Liver (tissue), 9 donors: Measurements from ENCODE around the gene PRSS27. TPM values are rescaled to one million over a fixed set of nuclear protein-coding genes. Genes with fewer than 3 reads are reported as not detected.

Experiments
- DNase-seq: peaks from one replicate; pipeline ENCODE4 v3.0.0-alpha.2; 2017; ENCODE audit warnings: low spot score
- H3K27ac ChIP-seq, 2 donors: one replicate each; pipeline ENCODE4 v1.7.0; 2013; ENCODE audit warnings: inconsistent platforms in 2 of 2, low read length in 2 of 2, control low read depth in 1 of 2, low read depth in 1 of 2, mild to moderate bottlenecking in 1 of 2
- H3K27me3 ChIP-seq, 4 donors: one replicate each; pipeline versions ENCODE4 v1.6.1 to v1.7.0; 2013; ENCODE audit warnings: low read length in 3 of 4, inconsistent platforms in 1 of 4, mild to moderate bottlenecking in 1 of 4, moderate library complexity in 1 of 4; ENCODE audit not compliant: control insufficient read depth in 4 of 4, insufficient read depth in 4 of 4
- H3K36me3 ChIP-seq, 4 donors: one replicate each; pipeline versions ENCODE4 v1.6.1 to v1.7.0; 2013; ENCODE audit warnings: low read length in 3 of 4, mild to moderate bottlenecking in 3 of 4, low read depth in 1 of 4, moderate library complexity in 1 of 4; ENCODE audit not compliant: control insufficient read depth in 4 of 4, insufficient read depth in 3 of 4
- H3K4me1 ChIP-seq, 4 donors: one replicate each; pipeline versions ENCODE4 v1.6.1 to v1.7.0; 2013; ENCODE audit warnings: low read length in 3 of 4, mild to moderate bottlenecking in 3 of 4, moderate library complexity in 1 of 4; ENCODE audit not compliant: control insufficient read depth in 4 of 4, insufficient read depth in 4 of 4
- H3K4me3 ChIP-seq, 3 donors: one replicate each; pipeline versions ENCODE4 v1.6.1 to v1.7.0; 2013; ENCODE audit warnings: low read length in 3 of 3, control low read depth in 1 of 3, low read depth in 1 of 3, mild to moderate bottlenecking in 1 of 3
- H3K9ac ChIP-seq, 2 donors: one replicate each; pipeline ENCODE4 v1.7.0; 2013; ENCODE audit warnings: low read length in 2 of 2, mild to moderate bottlenecking in 2 of 2, moderate library complexity in 2 of 2, control low read depth in 1 of 2, low read depth in 1 of 2
- H3K9me3 ChIP-seq, 4 donors: one replicate each; pipeline versions ENCODE4 v1.6.1 to v1.7.0; 2013; ENCODE audit warnings: low read length in 3 of 4; ENCODE audit not compliant: control insufficient read depth in 4 of 4
- ATF3 ChIP-seq: IDR thresholded peaks from 2 replicates; pipeline ENCODE4 v1.6.1; 2016; ENCODE audit warnings: antibody characterized with exemption
- CTCF ChIP-seq: fragments of 150-350 bp; IDR thresholded peaks from 2 replicates; pipeline ENCODE4 v1.5.1; 2017; ENCODE audit warnings: improper control_type of control experiment, low read depth, low read length; ENCODE audit not compliant: missing input control
- EGR1 ChIP-seq, 2 donors: IDR thresholded peaks; 2 replicates each; pipeline ENCODE4 v1.6.1; 2016 to 2018; ENCODE audit warnings: antibody characterized with exemption in 2 of 2, low read depth in 2 of 2
- FOXA1 ChIP-seq: IDR thresholded peaks from 2 replicates; pipeline ENCODE4 v1.6.1; 2016; ENCODE audit warnings: antibody characterized with exemption
- FOXA2 ChIP-seq: IDR thresholded peaks from 2 replicates; pipeline ENCODE4 v1.6.1; 2016; ENCODE audit warnings: antibody characterized with exemption
- GABPA ChIP-seq, 2 donors: IDR thresholded peaks in 1 of 2; conservative IDR thresholded peaks in 1 of 2; 2 replicates each; pipeline ENCODE4 v1.6.1; 2016; ENCODE audit warnings: antibody characterized with exemption in 2 of 2, mild to moderate bottlenecking in 1 of 2, moderate library complexity in 1 of 2
- HNF4A ChIP-seq, 2 donors: conservative IDR thresholded peaks; 2 replicates each; pipeline ENCODE4 v1.6.1; 2016; ENCODE audit warnings: antibody characterized with exemption in 2 of 2, mild to moderate bottlenecking in 2 of 2
- HNF4G ChIP-seq: IDR thresholded peaks from 2 replicates; pipeline ENCODE4 v1.6.1; 2016; ENCODE audit warnings: antibody characterized with exemption
- JUND ChIP-seq, 2 donors: IDR thresholded peaks; 2 replicates each; pipeline ENCODE4 v1.6.1; 2016; ENCODE audit warnings: antibody characterized with exemption in 2 of 2
- MAX ChIP-seq: IDR thresholded peaks from 2 replicates; pipeline ENCODE4 v1.6.1; 2016; ENCODE audit warnings: antibody characterized with exemption
- NR2F2 ChIP-seq: IDR thresholded peaks from 2 replicates; pipeline ENCODE4 v1.6.1; 2016; ENCODE audit warnings: antibody characterized with exemption
- RAD21 ChIP-seq, 2 donors: IDR thresholded peaks; 2 replicates each; pipeline ENCODE4 v1.6.1; 2016; ENCODE audit warnings: antibody characterized with exemption in 2 of 2, mild to moderate bottlenecking in 2 of 2
- REST ChIP-seq: IDR thresholded peaks from 2 replicates; pipeline ENCODE4 v1.6.1; 2016; ENCODE audit warnings: antibody characterized with exemption, mild to moderate bottlenecking
- RXRA ChIP-seq, 2 donors: IDR thresholded peaks; 2 replicates each; pipeline ENCODE4 v1.6.1; 2017 to 2018; ENCODE audit warnings: antibody characterized with exemption in 2 of 2, mild to moderate bottlenecking in 1 of 2
- SP1 ChIP-seq: IDR thresholded peaks from 2 replicates; pipeline ENCODE4 v1.6.1; 2018; ENCODE audit warnings: antibody characterized with exemption, mild to moderate bottlenecking
- TAF1 ChIP-seq: conservative IDR thresholded peaks from 2 replicates; pipeline ENCODE4 v1.6.1; 2016; ENCODE audit warnings: antibody characterized with exemption, mild to moderate bottlenecking
- YY1 ChIP-seq: IDR thresholded peaks from 2 replicates; pipeline ENCODE4 v1.6.1; 2016; ENCODE audit warnings: antibody characterized with exemption, mild to moderate bottlenecking
- ZBTB33 ChIP-seq: IDR thresholded peaks from 2 replicates; pipeline ENCODE4 v1.6.1; 2016; ENCODE audit warnings: antibody characterized with exemption
- WGBS: extraction: QIAGEN DNeasy Blood & Tissue Kit; methylation state at CpG from one replicate; pipeline ENCODE4 v1.1.7; 2013; 5-methylcytosine and 5-hydroxymethylcytosine counted together
- polyA plus RNA-seq, 2 donors: library from polyadenylated mRNA; stranded (reverse) in 1 of 2; unstranded in 1 of 2; fragments of 200-250 nt in 1 of 2; fragments of >200 nt in 1 of 2; fragmentation: Nextera tagmentation in 1 of 2; extraction: Ambion mirVana in 1 of 2; gene quantifications; one replicate each; pipeline versions ENCODE4 v1.2.1 to v1.2.3, GENCODE V29; 2013 to 2015
- total RNA-seq, 2 donors: library from RNA; depleted of rRNA; stranded (reverse); fragments of >200 nt; gene quantifications; one replicate each; pipeline ENCODE4 v1.2.3, GENCODE V29; 2014
- donor health status: healthy.
- donor health status: healthy.
- donor health status: healthy.
- donor health status: healthy.
- donor health status: healthy.

PRSS27 gene
- total and polyA plus RNA-seq, 4 donors: 0.05 to 1.5 (median 0.22) TPM; not detected in 1

GRCh38 chr16:2763173-2763572 lies 43.1 kb upstream of the PRSS27 start:
- H3K36me3 ChIP-seq: peaks cover 40 to 100% (median 90%) of the 10 kb centered on the region in 4 donors
- H3K4me3 ChIP-seq: no peak overlapping the region
- DNase-seq: no peak
- H3K4me1 ChIP-seq: peaks cover 0 to 5% (median 2%) of the 10 kb centered on the region in 4 donors
- H3K9me3 ChIP-seq: no peaks in the 10 kb centered on the region
- no peak overlapping the region for H3K27ac ChIP-seq
- WGBS: 63% methylated on average over 6 of the region's 6 CpGs
- TF ChIP-seq NR2F2 (no peak), RXRA (IDR thresholded peaks at IDR 0.05) (no peak), REST (no peak), CTCF (no peak), YY1 (no peak), HNF4A (conservative IDR thresholded peaks at IDR 0.05) (no peak), TAF1 (no peak), SP1 (no peak), JUND (IDR thresholded peaks at IDR 0.05) (no peak), FOXA2 (no peak), ATF3 (no peak), EGR1 (IDR thresholded peaks at IDR 0.05; ENCODE audit: low read depth in 2 of 2) (no peak), RAD21 (IDR thresholded peaks at IDR 0.05) (no peak), HNF4G (no peak), GABPA (IDR thresholded peaks at IDR 0.05 in 1 of 2, conservative IDR thresholded peaks at IDR 0.05 in 1 of 2) (no peak), ZBTB33 (no peak)
- H3K9ac ChIP-seq: no peak overlapping the region
- no peaks in the 10 kb centered on the region for H3K27me3 ChIP-seq

- H3K27ac ChIP-seq: no peak overlapping the region
- whole genome bisulfite sequencing: 98% methylated on average over 13 of the region's 13 CpGs
- no peaks in the 10 kb centered on the region for H3K9me3 ChIP-seq
- H3K36me3 ChIP-seq: peaks cover 39 to 100% (median 90%) of the 10 kb centered on the region in 4 donors
- H3K27me3 ChIP-seq: no peaks in the 10 kb centered on the region
- no peak overlapping the region for H3K4me3 ChIP-seq
- peaks cover 0 to 5% (median 2%) of the 10 kb centered on the region in 4 donors for H3K4me1 ChIP-seq
- DNase-seq: no peak
- no peak overlapping the region for H3K9ac ChIP-seq
- TF ChIP-seq HNF4A (conservative IDR thresholded peaks at IDR 0.05) (no peak), RXRA (IDR thresholded peaks at IDR 0.05) (no peak), CTCF (no peak), MAX (no peak), JUND (IDR thresholded peaks at IDR 0.05) (no peak), FOXA1 (no peak), ATF3 (no peak), EGR1 (IDR thresholded peaks at IDR 0.05; ENCODE audit: low read depth in 2 of 2) (no peak), YY1 (no peak), FOXA2 (no peak), NR2F2 (no peak), REST (no peak), SP1 (no peak)
Observed at GRCh38 chr16:2762711-2763110, 42.7 kb upstream of the PRSS27 start.
